ENCODE measurements around the gene RUNX2.

RUNX2 gene

DNA sequence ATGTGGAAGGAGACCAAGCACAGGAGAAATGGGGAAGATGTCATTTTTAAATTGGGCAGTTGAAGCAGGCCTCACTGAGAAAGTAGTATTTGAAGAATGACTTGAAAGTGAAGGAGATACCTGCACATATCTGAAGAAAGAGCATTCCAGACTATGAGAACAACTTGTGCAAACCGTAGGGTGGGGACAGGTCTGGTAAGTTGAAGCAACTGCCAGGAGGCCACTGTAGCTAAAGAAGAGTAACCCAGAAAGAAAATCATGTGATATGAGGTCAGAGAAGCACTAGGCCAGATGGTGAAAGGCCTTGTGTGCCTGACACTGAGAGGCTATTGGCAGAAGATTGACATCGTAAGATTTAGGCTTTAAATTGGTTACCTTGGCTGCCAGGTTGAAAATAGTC, 54.3 kb downstream of the RUNX2 start:
- H3K4me3 ChIP-seq (ENCODE audit: low read length) = no peak overlapping the region
- H3K36me3 ChIP-seq (ENCODE audit: control insufficient read depth, insufficient read depth, low read length) = no peaks in the 10 kb centered on the region
- H3K9ac ChIP-seq (ENCODE audit: low read length) = no peak overlapping the region
- H3K4me1 ChIP-seq (ENCODE audit: control insufficient read depth, insufficient read depth, low read length) = peaks cover 7% of the 10 kb centered on the region
- no peaks in the 10 kb centered on the region for H3K27me3 ChIP-seq (ENCODE audit: control insufficient read depth, insufficient read depth, low read length)
- H3K9me3 ChIP-seq (ENCODE audit: control insufficient read depth, low read length) = no peaks in the 10 kb centered on the region

DNA sequence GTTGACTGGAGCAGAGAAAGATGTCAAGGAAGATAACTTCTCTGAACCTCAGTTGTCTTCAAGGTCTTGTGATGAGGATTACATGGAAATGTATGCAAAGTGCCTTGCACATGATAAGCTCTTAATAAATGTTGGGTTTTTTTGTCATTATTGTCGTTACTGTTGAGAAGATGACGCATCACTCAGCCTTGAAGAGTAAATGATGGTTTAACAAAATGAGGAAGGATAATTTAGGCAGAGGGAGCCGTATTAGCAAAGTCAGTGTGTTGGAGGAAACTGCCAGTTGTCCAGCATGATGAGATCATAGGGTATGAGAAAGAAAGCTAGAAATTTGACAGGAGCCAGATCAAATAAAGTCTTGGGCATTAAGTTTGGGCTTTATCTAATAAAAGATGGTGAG, 58.4 kb downstream of the RUNX2 start:
- Histone ChIP-seq H3K27me3 (ENCODE audit: control insufficient read depth, insufficient read depth, low read length) (no peaks in the 10 kb centered on the region), H3K4me3 (ENCODE audit: low read length) (no peak overlapping the region), H3K4me1 (ENCODE audit: control insufficient read depth, insufficient read depth, low read length) (no peaks in the 10 kb centered on the region), H3K36me3 (ENCODE audit: control insufficient read depth, insufficient read depth, low read length) (no peaks in the 10 kb centered on the region), H3K9me3 (ENCODE audit: control insufficient read depth, low read length) (no peaks in the 10 kb centered on the region), H3K9ac (ENCODE audit: low read length) (no peak overlapping the region)

DNA sequence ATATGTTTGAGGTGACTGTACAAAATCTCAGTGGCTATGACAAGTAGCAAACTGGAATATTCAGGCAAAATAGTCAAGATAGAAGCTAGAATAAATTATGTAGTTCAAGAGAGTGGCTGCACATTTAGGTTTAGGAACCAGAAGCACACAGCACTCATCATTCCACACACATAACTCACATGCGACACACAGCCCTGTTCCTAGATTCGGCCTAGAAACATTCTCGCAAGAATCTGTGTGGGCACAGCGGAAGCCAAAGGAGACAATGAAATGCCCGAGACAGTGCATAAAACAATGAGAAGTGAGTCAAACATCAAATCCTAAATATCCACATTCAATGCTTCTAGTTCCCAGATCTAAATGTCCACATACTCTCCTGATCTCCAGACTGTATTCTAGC, 59.1 kb downstream of the RUNX2 start:
- Histone ChIP-seq H3K9me3 (ENCODE audit: control insufficient read depth, low read length) (no peaks in the 10 kb centered on the region), H3K27me3 (ENCODE audit: control insufficient read depth, insufficient read depth, low read length) (no peaks in the 10 kb centered on the region), H3K4me3 (ENCODE audit: low read length) (no peak overlapping the region), H3K4me1 (ENCODE audit: control insufficient read depth, insufficient read depth, low read length) (no peaks in the 10 kb centered on the region), H3K36me3 (ENCODE audit: control insufficient read depth, insufficient read depth, low read length) (no peaks in the 10 kb centered on the region), H3K9ac (ENCODE audit: low read length) (no peak overlapping the region)

DNA sequence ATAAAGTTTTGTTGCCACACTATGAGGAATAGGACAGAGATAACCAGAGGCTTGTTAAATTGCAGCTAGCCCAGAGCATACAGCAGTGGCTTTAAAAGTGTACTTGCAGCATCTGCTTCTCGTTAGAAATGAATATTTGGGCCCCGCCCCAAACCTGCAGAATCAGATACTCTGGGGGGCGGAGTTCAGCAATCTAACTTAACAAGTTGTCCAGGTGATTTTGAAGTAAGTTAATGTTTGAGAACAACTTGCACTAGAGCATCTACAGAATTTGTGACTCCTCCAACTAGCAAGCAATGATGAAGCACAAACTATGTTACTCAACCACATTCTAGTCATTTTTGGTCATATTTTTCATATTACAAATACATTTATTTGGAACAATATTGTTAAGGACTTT, 60.2 kb downstream of the RUNX2 start:
- Histone ChIP-seq H3K9me3 (ENCODE audit: control insufficient read depth, low read length) (no peaks in the 10 kb centered on the region), H3K4me3 (ENCODE audit: low read length) (no peak overlapping the region), H3K4me1 (ENCODE audit: control insufficient read depth, insufficient read depth, low read length) (no peaks in the 10 kb centered on the region), H3K27me3 (ENCODE audit: control insufficient read depth, insufficient read depth, low read length) (no peaks in the 10 kb centered on the region), H3K36me3 (ENCODE audit: control insufficient read depth, insufficient read depth, low read length) (no peaks in the 10 kb centered on the region), H3K9ac (ENCODE audit: low read length) (no peak overlapping the region)

DNA sequence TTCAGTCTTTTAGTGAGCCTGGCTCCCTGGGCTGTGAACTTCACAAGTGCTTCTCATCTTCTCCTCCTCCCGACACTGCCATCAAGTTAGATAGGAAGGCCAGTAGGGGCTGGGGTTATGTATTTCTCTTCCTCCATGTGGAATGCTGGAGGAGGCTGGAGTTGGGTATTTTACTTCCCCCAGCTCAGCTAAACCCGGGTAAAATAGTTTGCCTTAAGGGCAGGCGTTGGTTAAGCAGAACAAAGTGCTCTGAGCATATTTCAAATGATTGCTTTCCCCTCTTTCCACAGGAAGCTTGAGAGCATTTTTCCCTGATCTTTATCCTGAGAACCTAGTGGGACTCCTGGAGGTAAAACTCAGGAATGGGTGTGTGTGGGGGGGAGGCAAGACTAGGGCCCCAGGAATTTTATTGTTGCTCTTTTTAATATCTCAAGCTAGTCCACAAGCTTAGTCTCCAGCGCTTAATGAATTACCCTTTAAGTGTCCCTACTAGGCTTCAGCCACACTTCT, 66.5 kb downstream of the RUNX2 start:
- no peaks in the 10 kb centered on the region for H3K4me1 ChIP-seq (ENCODE audit: control insufficient read depth, insufficient read depth, low read length)
- H3K9me3 ChIP-seq (ENCODE audit: control insufficient read depth, low read length) = no peaks in the 10 kb centered on the region
- H3K9ac ChIP-seq (ENCODE audit: low read length) = no peak overlapping the region
- no peak overlapping the region for H3K4me3 ChIP-seq (ENCODE audit: low read length)
- no peaks in the 10 kb centered on the region for H3K27me3 ChIP-seq (ENCODE audit: control insufficient read depth, insufficient read depth, low read length)
- H3K36me3 ChIP-seq (ENCODE audit: control insufficient read depth, insufficient read depth, low read length) = no peaks in the 10 kb centered on the region

DNA sequence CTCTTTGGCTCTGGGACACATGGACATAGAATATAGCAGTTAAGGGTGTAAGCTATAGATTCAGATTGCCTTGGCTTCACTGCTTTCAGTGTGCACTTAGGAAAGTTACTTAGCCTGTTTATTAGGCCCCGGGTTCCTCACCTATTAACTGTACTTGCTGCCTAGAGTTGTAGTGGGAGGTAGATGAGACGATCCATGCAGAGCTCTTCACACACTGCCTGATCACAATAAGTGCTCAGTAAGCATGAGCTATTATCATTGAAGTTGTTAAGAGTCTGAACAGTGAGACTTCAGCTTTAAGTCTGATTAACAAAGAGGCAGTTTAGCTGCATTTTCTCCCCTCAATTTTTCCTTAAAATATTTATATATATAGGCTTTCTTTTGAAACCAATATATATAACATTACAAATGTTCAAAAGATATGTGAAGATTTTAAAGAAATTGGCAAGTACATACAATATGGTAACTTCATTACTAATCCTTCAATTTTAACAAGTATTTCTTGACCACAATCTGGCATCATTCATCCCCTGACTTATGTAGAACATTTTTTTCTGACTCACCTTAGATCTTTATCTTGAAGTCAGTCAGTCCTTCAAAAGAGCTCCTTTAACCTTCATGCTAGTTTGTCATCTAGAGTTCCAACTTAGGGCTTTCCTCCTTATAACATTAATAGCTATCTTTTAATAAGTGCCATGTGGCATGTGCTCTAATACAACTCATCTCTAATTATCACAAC, 70.1 kb downstream of the RUNX2 start:
- H3K9me3 ChIP-seq (ENCODE audit: control insufficient read depth, low read length) = no peaks in the 10 kb centered on the region
- H3K9ac ChIP-seq (ENCODE audit: low read length) = no peak overlapping the region
- no peaks in the 10 kb centered on the region for H3K4me1 ChIP-seq (ENCODE audit: control insufficient read depth, insufficient read depth, low read length)
- no peaks in the 10 kb centered on the region for H3K36me3 ChIP-seq (ENCODE audit: control insufficient read depth, insufficient read depth, low read length)
- no peaks in the 10 kb centered on the region for H3K27me3 ChIP-seq (ENCODE audit: control insufficient read depth, insufficient read depth, low read length)
- no peak overlapping the region for H3K4me3 ChIP-seq (ENCODE audit: low read length)

DNA sequence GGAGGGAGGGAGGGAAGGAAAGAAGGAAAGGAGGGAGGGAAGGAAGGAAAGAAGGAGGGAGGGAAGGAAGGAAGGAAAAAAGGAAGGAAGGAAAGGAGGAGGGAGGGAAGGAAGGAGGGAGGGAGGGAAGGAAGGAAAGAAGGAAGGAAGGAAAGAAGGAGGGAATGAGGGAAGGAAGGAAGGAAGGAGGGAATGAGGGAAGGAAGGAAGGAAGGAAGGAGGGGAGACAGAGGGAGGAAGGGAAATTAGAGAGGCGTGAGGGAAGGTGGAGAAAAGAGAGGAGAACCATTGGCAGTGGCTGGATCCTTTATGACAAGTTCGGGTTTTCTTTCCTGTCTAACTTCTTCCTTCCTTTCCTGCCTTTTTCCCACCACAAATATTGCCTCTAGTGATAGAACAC, 71.9 kb downstream of the RUNX2 start:
- H3K9me3 ChIP-seq (ENCODE audit: control insufficient read depth, low read length) = no peaks in the 10 kb centered on the region
- no peaks in the 10 kb centered on the region for H3K4me1 ChIP-seq (ENCODE audit: control insufficient read depth, insufficient read depth, low read length)
- no peak overlapping the region for H3K4me3 ChIP-seq (ENCODE audit: low read length)
- H3K27me3 ChIP-seq (ENCODE audit: control insufficient read depth, insufficient read depth, low read length) = no peaks in the 10 kb centered on the region
- no peak overlapping the region for H3K9ac ChIP-seq (ENCODE audit: low read length)
- H3K36me3 ChIP-seq (ENCODE audit: control insufficient read depth, insufficient read depth, low read length) = no peaks in the 10 kb centered on the region

DNA sequence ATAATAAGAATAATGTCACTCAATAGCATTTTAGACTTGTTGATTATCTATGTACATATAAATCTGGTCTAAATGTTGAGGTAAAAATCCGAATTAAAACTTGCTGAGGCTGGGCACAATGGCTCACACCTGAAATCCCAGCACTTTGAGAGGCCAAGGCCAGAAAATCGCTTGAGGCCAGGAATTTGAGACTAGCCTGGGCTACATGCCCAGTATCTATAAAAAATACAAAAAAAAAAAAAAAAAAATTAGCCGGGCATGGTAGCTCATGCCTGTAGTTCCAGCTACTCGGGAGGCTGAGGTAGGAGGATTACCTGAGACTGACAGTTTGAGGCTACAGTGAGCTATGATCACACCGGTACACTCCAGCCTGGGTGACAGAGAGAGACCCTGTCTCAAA, 83.8 kb downstream of the RUNX2 start:
- Histone ChIP-seq H3K9ac (ENCODE audit: low read length) (no peak overlapping the region), H3K36me3 (ENCODE audit: control insufficient read depth, insufficient read depth, low read length) (no peaks in the 10 kb centered on the region), H3K4me1 (ENCODE audit: control insufficient read depth, insufficient read depth, low read length) (no peaks in the 10 kb centered on the region), H3K27me3 (ENCODE audit: control insufficient read depth, insufficient read depth, low read length) (peaks cover 8% of the 10 kb centered on the region), H3K4me3 (ENCODE audit: low read length) (no peak overlapping the region), H3K9me3 (ENCODE audit: control insufficient read depth, low read length) (no peaks in the 10 kb centered on the region)

DNA sequence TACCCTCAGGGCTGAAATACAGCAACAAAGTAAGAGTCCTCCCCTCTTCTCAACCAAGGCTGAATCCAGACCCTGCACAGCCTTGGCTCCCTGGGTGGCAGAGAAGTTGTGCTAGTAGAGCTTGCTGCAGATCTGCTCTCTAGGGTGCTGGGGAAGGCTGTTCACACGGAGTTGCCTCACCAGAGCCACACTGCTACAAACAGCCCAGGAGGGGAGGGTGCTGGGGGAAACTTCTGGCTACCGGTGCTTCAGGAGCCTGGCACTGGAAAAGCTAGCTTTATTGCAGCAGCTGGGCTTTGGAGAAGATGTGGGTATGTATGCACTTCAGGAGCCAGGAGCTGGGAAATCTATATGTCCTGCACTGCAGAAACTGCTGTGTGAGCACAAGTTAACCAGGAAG, 87.2 kb downstream of the RUNX2 start:
- H3K4me1 ChIP-seq (ENCODE audit: control insufficient read depth, insufficient read depth, low read length) = peaks cover 10% of the 10 kb centered on the region
- no peaks in the 10 kb centered on the region for H3K9me3 ChIP-seq (ENCODE audit: control insufficient read depth, low read length)
- H3K4me3 ChIP-seq (ENCODE audit: low read length) = no peak overlapping the region
- no peak overlapping the region for H3K9ac ChIP-seq (ENCODE audit: low read length)
- no peaks in the 10 kb centered on the region for H3K36me3 ChIP-seq (ENCODE audit: control insufficient read depth, insufficient read depth, low read length)
- peaks cover 28% of the 10 kb centered on the region for H3K27me3 ChIP-seq (ENCODE audit: control insufficient read depth, insufficient read depth, low read length)

DNA sequence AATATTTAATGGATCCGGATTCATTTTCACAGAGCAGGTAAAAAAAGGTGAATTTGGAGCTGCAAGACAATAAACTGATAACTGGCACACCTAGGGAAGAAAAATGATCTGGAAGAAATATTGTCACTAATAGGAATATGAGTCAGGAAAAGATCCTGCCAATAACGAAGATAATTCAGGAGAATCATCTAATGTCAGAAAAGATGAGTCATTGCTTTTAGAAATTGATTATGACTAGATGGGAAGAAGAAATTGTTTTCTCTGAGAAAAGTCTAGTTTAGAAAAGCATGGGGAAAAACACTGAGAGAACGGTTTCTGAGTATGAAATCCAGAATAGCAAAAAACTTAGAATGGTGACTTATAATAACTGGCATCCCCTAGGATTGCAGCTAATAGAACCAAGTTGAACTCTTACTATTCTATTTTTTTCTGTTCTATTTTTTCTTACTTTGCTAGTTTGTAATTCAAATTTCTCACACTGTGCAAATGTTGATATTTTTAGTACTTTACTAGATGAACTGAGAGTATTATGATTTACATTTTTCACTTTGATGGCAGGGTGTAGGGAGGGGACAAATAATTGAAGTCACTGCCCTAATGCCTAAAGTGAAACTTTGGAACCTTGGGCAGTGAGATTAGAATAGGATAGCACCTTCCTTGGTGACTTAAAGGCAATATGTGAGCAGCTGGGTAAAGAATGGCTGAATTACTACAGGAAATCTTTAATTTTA, 87.8 kb downstream of the RUNX2 start:
- no peaks in the 10 kb centered on the region for H3K36me3 ChIP-seq (ENCODE audit: control insufficient read depth, insufficient read depth, low read length)
- no peaks in the 10 kb centered on the region for H3K9me3 ChIP-seq (ENCODE audit: control insufficient read depth, low read length)
- no peak overlapping the region for H3K9ac ChIP-seq (ENCODE audit: low read length)
- H3K4me3 ChIP-seq (ENCODE audit: low read length) = no peak overlapping the region
- H3K4me1 ChIP-seq (ENCODE audit: control insufficient read depth, insufficient read depth, low read length) = peaks cover 15% of the 10 kb centered on the region
- peaks cover 34% of the 10 kb centered on the region for H3K27me3 ChIP-seq (ENCODE audit: control insufficient read depth, insufficient read depth, low read length)

DNA sequence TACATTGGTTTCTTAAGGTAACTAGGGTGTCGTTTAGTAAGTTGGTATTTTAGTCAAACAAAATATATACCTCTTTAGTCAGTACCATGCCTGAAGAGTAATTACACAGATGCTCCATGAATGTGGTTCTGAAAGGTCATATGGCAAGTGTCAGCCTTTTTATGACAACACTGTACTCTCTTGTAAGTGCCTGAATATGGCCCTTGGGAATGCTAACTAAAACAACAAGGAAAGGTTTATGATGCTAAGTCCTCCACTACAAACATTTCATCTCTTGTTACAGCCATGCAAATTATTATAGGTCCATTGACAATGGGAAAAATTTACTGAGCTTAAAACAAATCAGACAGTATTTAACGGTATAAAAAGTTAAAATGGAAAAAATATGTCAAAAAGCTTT, 88.6 kb downstream of the RUNX2 start:
- Histone ChIP-seq H3K4me3 (ENCODE audit: low read length) (no peak overlapping the region), H3K4me1 (ENCODE audit: control insufficient read depth, insufficient read depth, low read length) (peaks cover 21% of the 10 kb centered on the region), H3K9ac (ENCODE audit: low read length) (no peak overlapping the region), H3K36me3 (ENCODE audit: control insufficient read depth, insufficient read depth, low read length) (no peaks in the 10 kb centered on the region), H3K27me3 (ENCODE audit: control insufficient read depth, insufficient read depth, low read length) (peaks cover 42% of the 10 kb centered on the region), H3K9me3 (ENCODE audit: control insufficient read depth, low read length) (no peaks in the 10 kb centered on the region)

DNA sequence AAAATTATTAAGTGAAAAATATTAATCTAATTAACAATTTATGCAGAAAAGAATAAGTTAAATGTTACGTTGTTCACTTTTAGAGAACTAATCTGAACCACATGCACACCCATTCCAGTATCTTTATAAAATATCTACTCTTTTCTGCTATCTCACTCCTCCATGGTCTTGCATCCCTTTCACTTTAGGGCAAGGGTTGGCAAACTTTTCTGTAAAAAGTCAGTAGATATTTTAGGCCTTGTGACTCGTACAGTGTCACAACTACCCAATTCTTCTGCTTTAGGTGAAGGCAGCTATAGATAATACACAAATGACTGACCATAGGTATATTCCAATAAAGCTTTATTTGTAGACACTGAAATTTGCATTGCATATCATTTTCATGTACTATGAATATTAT, 89.3 kb downstream of the RUNX2 start:
- Histone ChIP-seq H3K27me3 (ENCODE audit: control insufficient read depth, insufficient read depth, low read length) (peaks cover 48% of the 10 kb centered on the region), H3K9me3 (ENCODE audit: control insufficient read depth, low read length) (no peaks in the 10 kb centered on the region), H3K36me3 (ENCODE audit: control insufficient read depth, insufficient read depth, low read length) (no peaks in the 10 kb centered on the region), H3K4me3 (ENCODE audit: low read length) (no peak overlapping the region), H3K4me1 (ENCODE audit: control insufficient read depth, insufficient read depth, low read length) (peaks cover 25% of the 10 kb centered on the region), H3K9ac (ENCODE audit: low read length) (no peak overlapping the region)

Data from mucosa of stomach (tissue), 1 donor.